WTC11 (cell line): ENCODE measurements around the gene NOP9. TPM values are rescaled to one million over a fixed set of nuclear protein-coding genes. Genes with fewer than 3 reads are reported as not detected.

Experiments
- ATAC-seq: fragments of 200-7000 bp; cut with Tn5 transposase; 2 replicates; pipeline ENCODE4 v1.10.0; 2021; ENCODE audit warnings: mild to moderate bottlenecking, moderate library complexity
- CTCF ChIA-PET: fragments of 300-600 bp; sonication (Branson Sonifier 250); formaldehyde crosslinking; loops from one replicate; lab custom pipeline; 2021; ENCODE audit warnings: antibody characterized with exemption; lab: Charles Lee
- POLR2A ChIA-PET: fragments of 350-600 bp; sonication (Branson Sonifier 250); formaldehyde crosslinking; loops from one replicate; lab custom pipeline; 2021; ENCODE audit warnings: antibody characterized with exemption; lab: Charles Lee
- DNase-seq: peaks from one replicate; pipeline ENCODE4 v3.0.0; 2021; ENCODE audit warnings: low spot score
- H3K27ac Mint-ChIP-seq: 2 replicates; pipeline ENCODE4 v1.8.0; 2021; ENCODE audit warnings: mixed read lengths
- H3K27me3 Mint-ChIP-seq: 2 replicates; pipeline ENCODE4 v1.8.0; 2021; ENCODE audit warnings: low read depth, mild to moderate bottlenecking, moderate library complexity, mixed read lengths
- H3K36me3 Mint-ChIP-seq: 2 replicates; pipeline ENCODE4 v1.8.0; 2021; ENCODE audit warnings: mixed read lengths
- H3K4me1 Mint-ChIP-seq: 2 replicates; pipeline ENCODE4 v1.8.0; 2022; ENCODE audit warnings: mixed read lengths
- H3K4me3 Mint-ChIP-seq: 2 replicates; pipeline ENCODE4 v1.8.0; 2021; ENCODE audit warnings: mild to moderate bottlenecking, moderate library complexity, mixed read lengths
- H3K9me3 Mint-ChIP-seq: 2 replicates; pipeline ENCODE4 v1.8.0; 2021; ENCODE audit warnings: mixed read lengths
- ATF1 ChIP-seq: sonication (generic); formaldehyde crosslinking; IDR thresholded peaks from 2 replicates; pipeline ENCODE4 v1.8.1; 2023; ENCODE audit warnings: mild to moderate bottlenecking, moderate library complexity, missing genetic modification reagents
- CREM ChIP-seq: sonication (generic); formaldehyde crosslinking; IDR thresholded peaks from 2 replicates; pipeline ENCODE4 v1.8.1; 2022; ENCODE audit warnings: mild to moderate bottlenecking, missing genetic modification reagents, moderate library complexity
- CTCF ChIP-seq: fragments of 200-600 bp; IDR thresholded peaks from 2 replicates; pipeline ENCODE4 v1.8.0; 2022; ENCODE audit warnings: antibody characterized with exemption
- IRF2 ChIP-seq: sonication (generic); formaldehyde crosslinking; IDR thresholded peaks from 2 replicates; pipeline ENCODE4 v1.8.0; 2022; ENCODE audit warnings: low read depth, missing genetic modification reagents, borderline replicate concordance
- NFATC4 ChIP-seq: fragments of 250-450 bp; sonication (Bioruptor Pico); IDR thresholded peaks from 2 replicates; pipeline ENCODE4 v1.9.0; 2021; ENCODE audit warnings: mild to moderate bottlenecking
- NFE2L1 ChIP-seq: sonication (generic); formaldehyde crosslinking; IDR thresholded peaks from 2 replicates; pipeline ENCODE4 v1.8.1; 2023; ENCODE audit warnings: missing genetic modification reagents
- SMAD4 ChIP-seq: sonication (generic); formaldehyde crosslinking; IDR thresholded peaks from 2 replicates; pipeline ENCODE4 v1.8.0; 2022; ENCODE audit warnings: mild to moderate bottlenecking, missing genetic modification reagents
- ZBTB21 ChIP-seq: sonication (generic); formaldehyde crosslinking; IDR thresholded peaks from 2 replicates; pipeline ENCODE4 v1.8.1; 2023; ENCODE audit warnings: mild to moderate bottlenecking, missing genetic modification reagents, borderline replicate concordance
- ZMAT4 ChIP-seq: fragments of 250-450 bp; sonication (Bioruptor Pico); IDR thresholded peaks from 2 replicates; pipeline ENCODE4 v1.9.0; 2021; ENCODE audit warnings: mild to moderate bottlenecking
- ZNF121 ChIP-seq: sonication (generic); formaldehyde crosslinking; IDR thresholded peaks from 2 replicates; pipeline ENCODE4 v1.8.0; 2023; ENCODE audit warnings: missing genetic modification reagents
- ZNF263 ChIP-seq: sonication (generic); formaldehyde crosslinking; IDR thresholded peaks from 2 replicates; pipeline ENCODE4 v1.8.1; 2022; ENCODE audit warnings: low read depth, mild to moderate bottlenecking, moderate library complexity, missing genetic modification reagents
- total RNA-seq: library from RNA; stranded (reverse); gene quantifications from 3 replicates; pipeline ENCODE4 v1.2.3, GENCODE V29; 2021
- TF ChIP-seq, protein P1 (sequence below): fragments of 250-450 bp; sonication (Bioruptor Pico); conservative IDR thresholded peaks from 2 replicates; pipeline ENCODE4 v1.9.0; 2021; ENCODE audit warnings: mild to moderate bottlenecking
- TF ChIP-seq, protein P2 (sequence below): sonication (generic); formaldehyde crosslinking; IDR thresholded peaks from 2 replicates; pipeline ENCODE4 v1.8.1; 2022; ENCODE audit warnings: low read depth, mild to moderate bottlenecking, moderate library complexity, missing genetic modification reagents, borderline replicate concordance
- TF ChIP-seq, protein P3 (sequence below): sonication (generic); formaldehyde crosslinking; IDR thresholded peaks from 2 replicates; pipeline ENCODE4 v1.8.1; 2023; ENCODE audit warnings: mild to moderate bottlenecking, missing genetic modification reagents, moderate library complexity
- TF ChIP-seq, protein P4 (sequence below): sonication (generic); formaldehyde crosslinking; IDR thresholded peaks from 2 replicates; pipeline ENCODE4 v1.8.1; 2023; ENCODE audit warnings: mild to moderate bottlenecking, missing genetic modification reagents, moderate library complexity

Gene NOP9
- total RNA-seq, 1 experiment from 2014 or later: 44.4 TPM

DNA sequence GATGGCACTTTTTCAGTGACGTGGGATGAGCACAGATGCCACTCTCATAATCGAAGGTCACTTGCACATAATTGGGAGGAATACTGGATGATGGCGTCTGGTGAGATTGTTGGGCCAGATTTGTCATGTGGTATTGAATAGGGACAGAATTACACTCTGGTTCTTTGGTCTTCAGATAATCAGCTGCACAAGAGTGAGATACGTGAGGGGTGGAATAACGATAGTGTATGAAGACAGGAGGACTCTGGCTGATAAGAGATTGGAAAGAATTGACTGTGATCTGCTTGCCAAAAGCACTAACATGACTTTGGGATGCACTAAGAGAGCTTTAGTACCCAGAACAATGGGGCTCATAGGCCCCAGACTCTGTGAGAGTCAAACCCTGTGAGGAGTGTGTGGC, 21.2 kb upstream of the NOP9 start:
- POLR2A ChIA-PET: no interaction called here
- Mint-ChIP-seq H3K9me3 (no peaks in the 10 kb centered on the region), H3K27ac (no peak overlapping the region), H3K36me3 (no peaks in the 10 kb centered on the region), H3K4me3 (no peak overlapping the region), H3K4me1 (peaks cover 7% of the 10 kb centered on the region), H3K27me3 (no peaks in the 10 kb centered on the region)
- CTCF ChIA-PET: interaction anchor here (1.8 kb wide), 1 partner anchor 19 kb away, joined by 12 read pairs; no protein-coding TSS in a partner anchor
- DNase-seq (no peak), ATAC-seq (no peak)
- TF ChIP-seq, protein P1, sequence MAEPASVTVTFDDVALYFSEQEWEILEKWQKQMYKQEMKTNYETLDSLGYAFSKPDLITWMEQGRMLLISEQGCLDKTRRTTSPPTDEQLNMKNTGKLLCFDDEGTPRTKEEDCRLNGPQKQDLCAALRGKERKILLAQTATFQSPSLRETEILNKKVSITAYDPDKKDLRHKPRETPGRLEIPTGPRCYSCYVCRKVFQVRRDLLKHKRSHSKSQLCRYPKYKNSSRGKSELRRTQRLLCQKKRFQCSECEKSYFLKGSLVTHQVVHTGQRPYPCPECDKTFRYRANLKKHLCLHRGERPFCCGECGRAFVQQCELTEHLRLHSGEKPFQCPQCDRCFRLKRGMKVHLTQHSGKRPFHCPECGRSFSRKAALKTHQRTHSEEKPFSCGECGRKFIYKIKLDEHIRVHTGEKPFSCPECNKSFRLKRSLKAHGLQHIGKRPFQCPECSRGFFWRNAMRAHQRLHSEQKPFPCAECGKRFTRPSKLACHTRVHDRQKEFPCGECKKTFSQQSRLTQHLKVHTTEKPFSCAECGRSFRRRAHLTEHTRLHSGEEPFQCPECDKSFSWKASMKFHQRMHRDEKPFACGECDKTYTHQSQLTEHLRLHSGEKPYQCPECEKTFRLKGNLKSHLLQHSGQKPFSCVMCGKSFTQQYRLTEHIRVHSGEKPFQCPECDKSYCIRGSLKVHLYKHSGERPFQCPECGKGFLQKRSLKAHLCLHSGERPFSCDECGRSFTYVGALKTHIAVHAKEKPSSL (CRISPR knock-in tag): no peak
- TF ChIP-seq, protein P2, sequence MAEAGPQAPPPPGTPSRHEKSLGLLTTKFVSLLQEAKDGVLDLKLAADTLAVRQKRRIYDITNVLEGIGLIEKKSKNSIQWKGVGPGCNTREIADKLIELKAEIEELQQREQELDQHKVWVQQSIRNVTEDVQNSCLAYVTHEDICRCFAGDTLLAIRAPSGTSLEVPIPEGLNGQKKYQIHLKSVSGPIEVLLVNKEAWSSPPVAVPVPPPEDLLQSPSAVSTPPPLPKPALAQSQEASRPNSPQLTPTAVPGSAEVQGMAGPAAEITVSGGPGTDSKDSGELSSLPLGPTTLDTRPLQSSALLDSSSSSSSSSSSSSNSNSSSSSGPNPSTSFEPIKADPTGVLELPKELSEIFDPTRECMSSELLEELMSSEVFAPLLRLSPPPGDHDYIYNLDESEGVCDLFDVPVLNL (CRISPR knock-in tag): no peak
- TF ChIP-seq ATF1 (CRISPR knock-in tag) (no peak), CREM (no peak), ZBTB21 (CRISPR knock-in tag) (no peak), IRF2 (no peak), ZNF121 (CRISPR knock-in tag) (no peak), ZNF263 (CRISPR knock-in tag) (no peak)
- TF ChIP-seq, protein P3, sequence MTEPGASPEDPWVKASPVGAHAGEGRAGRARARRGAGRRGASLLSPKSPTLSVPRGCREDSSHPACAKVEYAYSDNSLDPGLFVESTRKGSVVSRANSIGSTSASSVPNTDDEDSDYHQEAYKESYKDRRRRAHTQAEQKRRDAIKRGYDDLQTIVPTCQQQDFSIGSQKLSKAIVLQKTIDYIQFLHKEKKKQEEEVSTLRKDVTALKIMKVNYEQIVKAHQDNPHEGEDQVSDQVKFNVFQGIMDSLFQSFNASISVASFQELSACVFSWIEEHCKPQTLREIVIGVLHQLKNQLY (CRISPR knock-in tag): no peak
- TF ChIP-seq, all 79 proteins: peak for 0

DNA sequence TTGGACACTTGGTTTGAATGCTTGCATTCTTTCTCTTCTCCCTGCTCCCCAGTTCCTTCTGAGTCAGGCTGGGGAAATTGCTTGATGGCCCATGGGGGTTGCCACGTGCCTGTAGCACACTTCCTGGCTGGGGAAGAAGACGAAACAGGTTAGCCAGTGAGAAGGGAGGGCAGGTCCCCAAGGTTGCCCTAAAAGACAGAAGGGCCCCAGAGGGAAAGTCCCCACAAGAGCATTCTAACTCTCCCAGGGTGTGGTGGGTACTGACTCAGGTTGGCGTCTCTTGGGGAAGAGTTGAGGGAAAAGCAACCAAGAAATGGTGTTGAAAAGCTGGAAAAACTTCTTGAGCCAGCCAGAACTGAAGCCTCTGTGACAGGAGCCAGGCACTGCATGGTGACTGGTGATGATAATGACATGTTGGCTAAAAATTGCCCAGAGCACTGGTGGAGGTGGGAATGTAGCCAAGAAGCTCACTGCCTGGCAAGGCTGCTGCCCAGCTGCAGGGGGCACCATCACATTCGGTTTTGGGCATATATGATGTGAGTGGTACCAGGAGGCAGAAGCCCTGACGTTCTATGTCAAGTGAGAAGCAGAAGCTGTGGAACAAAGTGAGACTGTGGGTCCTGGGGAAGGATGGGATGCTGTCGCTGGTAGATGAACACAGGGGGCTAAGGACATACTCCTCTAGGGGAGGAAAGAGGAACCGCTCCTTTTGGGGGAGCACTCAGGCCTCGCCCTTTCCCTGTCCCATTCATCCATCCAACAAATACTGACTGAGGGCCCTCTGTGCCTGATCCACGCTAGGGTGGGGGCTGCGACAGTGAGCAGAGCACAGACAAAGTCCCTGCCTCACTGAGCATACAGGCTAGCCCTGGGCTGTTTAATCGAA, 20.1 kb upstream of the NOP9 start:
- CTCF ChIA-PET: interaction anchor here (1.1 to 3.2 kb wide), 4 partner anchors 8 to 36 kb away, joined by 5 to 16 read pairs (median 12); partner anchors contain the start of genes CIDEB, RABGGTA and TINF2
- Mint-ChIP-seq H3K27ac (no peak overlapping the region), H3K4me1 (no peaks in the 10 kb centered on the region), H3K27me3 (no peaks in the 10 kb centered on the region), H3K9me3 (no peaks in the 10 kb centered on the region), H3K36me3 (no peaks in the 10 kb centered on the region), H3K4me3 (no peak overlapping the region)
- ATAC-seq (no peak), DNase-seq (no peak)
- no peak for TF ChIP-seq ZMAT4 (CRISPR knock-in tag)
- TF ChIP-seq NFATC4: no peak
- TF ChIP-seq SMAD4 (CRISPR knock-in tag): no peak
- TF ChIP-seq, protein P3 (CRISPR knock-in tag): no peak
- TF ChIP-seq, protein P4, sequence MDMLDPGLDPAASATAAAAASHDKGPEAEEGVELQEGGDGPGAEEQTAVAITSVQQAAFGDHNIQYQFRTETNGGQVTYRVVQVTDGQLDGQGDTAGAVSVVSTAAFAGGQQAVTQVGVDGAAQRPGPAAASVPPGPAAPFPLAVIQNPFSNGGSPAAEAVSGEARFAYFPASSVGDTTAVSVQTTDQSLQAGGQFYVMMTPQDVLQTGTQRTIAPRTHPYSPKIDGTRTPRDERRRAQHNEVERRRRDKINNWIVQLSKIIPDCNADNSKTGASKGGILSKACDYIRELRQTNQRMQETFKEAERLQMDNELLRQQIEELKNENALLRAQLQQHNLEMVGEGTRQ (CRISPR knock-in tag): no peak
- TF ChIP-seq NFE2L1: no peak
- TF ChIP-seq CTCF: no peak
- POLR2A ChIA-PET: interaction anchor here (1.1 kb wide), 1 partner anchor 9 kb away, joined by 3 read pairs; no protein-coding TSS in a partner anchor
